ENCODE results near the gene COPE. TPM values are rescaled to one million over a fixed set of nuclear protein-coding genes. Genes with fewer than 3 reads are reported as not detected.

Gene COPE
- total and polyA plus RNA-seq, 2 of the 4 experiments (the other 2 are of a cell fraction) = 347 to 461 TPM

- intact Hi-C loops (cut with micrococcal nuclease) = no loop called here
Observed at GRCh38 chr19:18932216-18932841, 13.1 kb upstream of the COPE start.

More at GRCh38 chr19:18932216-18932841, 13.1 kb upstream of the COPE start:
- no peak overlapping the region for H3K4me3 ChIP-seq (ENCODE audit: insufficient read depth, low read depth, low read length)
- H3K4ac ChIP-seq (ENCODE audit: low read depth, low read length) = no peak overlapping the region
- no peak overlapping the region for H3K23ac ChIP-seq (ENCODE audit: low read depth, low read length)
- H3K18ac ChIP-seq (ENCODE audit: low read depth, low read length) = no peak overlapping the region
- no peak overlapping the region for H3K4me2 ChIP-seq (ENCODE audit: low read depth, low read length)
- no peak overlapping the region for H3K14ac ChIP-seq (replicated peaks; ENCODE audit: low read depth, low read length)
- no peaks in the 10 kb centered on the region for H3K27me3 ChIP-seq (ENCODE audit: control insufficient read depth, insufficient read depth, low read length)
- H3K27ac ChIP-seq (ENCODE audit: insufficient read depth, low read length) = no peak overlapping the region
- dilution Hi-C loops (cut with HindIII; ENCODE audit: low sequenced_read_pairs, unreplicated experiment) (no loop called here), in situ Hi-C loops (cut with MboI; ENCODE audit: low sequenced_read_pairs) (no loop called here)
- peak; percentile 93 for ATAC-seq (ENCODE audit: low read depth)
- H3K79me1 ChIP-seq (ENCODE audit: low read depth in 1 of 2, low read length in 2 of 2) = peaks cover 15 to 28% of the 10 kb centered on the region in 2 experiments
- no peak overlapping the region for H2BK20ac ChIP-seq (ENCODE audit: low read depth, low read length)
- no peaks in the 10 kb centered on the region for H3K9me3 ChIP-seq (ENCODE audit: control insufficient read depth, insufficient read depth, low read length)
- no peaks in the 10 kb centered on the region for H3K4me1 ChIP-seq (ENCODE audit: control insufficient read depth, insufficient read depth, low read length)
- H4K5ac ChIP-seq (ENCODE audit: low read depth, low read length) = no peak overlapping the region
- H4K8ac ChIP-seq (ENCODE audit: low read depth in 2 of 2, low read length in 2 of 2) = no peak overlapping the region
- H2BK15ac ChIP-seq (ENCODE audit: low read depth, low read length) = no peak overlapping the region
- no peak overlapping the region for H2AK9ac ChIP-seq (replicated peaks; ENCODE audit: low read depth, low read length, poor library complexity)
- CTCF ChIA-PET = no interaction called here
- H3K9me1 ChIP-seq (ENCODE audit: insufficient read depth, low read length) = no peaks in the 10 kb centered on the region; the same call in 1 of the 2 replicates
- H2AFZ ChIP-seq (replicated peaks; ENCODE audit: low read length, poor library complexity) = peak overlapping the region; percentile 61
- no peak overlapping the region for H3K9ac ChIP-seq (ENCODE audit: low read depth, low read length)
- peaks cover 26% of the 10 kb centered on the region for H4K20me1 ChIP-seq (ENCODE audit: insufficient read depth, low read length)
- TF ChIP-seq FOS (IDR thresholded peaks at IDR 0.05; ENCODE audit: low read depth, low read length) (no peak), BHLHE40 (IDR thresholded peaks at IDR 0.05; ENCODE audit: low read depth, low read length) (no peak), CHD1 (IDR thresholded peaks at IDR 0.05; ENCODE audit: low read depth, low read length) (no peak), MXI1 (IDR thresholded peaks at IDR 0.05; ENCODE audit: borderline replicate concordance, low read depth, low read length) (no peak), SMC3 (IDR thresholded peaks at IDR 0.05; ENCODE audit: low read depth, low read length) (no peak), RCOR1 (IDR thresholded peaks at IDR 0.05; ENCODE audit: insufficient replicate concordance, low read length) (no peak)
- H2BK120ac ChIP-seq (ENCODE audit: low read depth, low read length) = no peak overlapping the region
- DNase-seq = no peak
- H2BK5ac ChIP-seq (ENCODE audit: low read depth, low read length, poor library complexity, severe bottlenecking) = no peak overlapping the region
- H4K91ac ChIP-seq (ENCODE audit: insufficient read depth, low read depth, low read length) = no peak overlapping the region
- H3K56ac ChIP-seq (ENCODE audit: extremely low read depth, insufficient read depth, low read length) = no peak overlapping the region
- WGBS, 2 experiments (ENCODE audit: extremely low coverage in 2 of 2, insufficient read length in 1 of 2) = 40% methylated on average over 17 of the region's 37 CpGs; no CpG with 5 or more reads in 1 of the 2 experiments
- no TSS peak for BruUV-seq (replicated peaks)
- peaks cover 63% of the 10 kb centered on the region for H3K36me3 ChIP-seq (ENCODE audit: control insufficient read depth, insufficient read depth, low read length)
- H2AK5ac ChIP-seq (ENCODE audit: low read depth, low read length) = no peak overlapping the region
- POLR2A ChIA-PET (ENCODE audit: unreplicated experiment) = no interaction called here
